Stimulated activated CD4-positive, alpha-beta T cell treated with anti-CD3 and anti-CD28 coated beads, Interleukin-1b, Interleukin-23, amount 100 ng/mL, for 24 hours (primary cell): ENCODE data around the gene CLDN9.

ENCODE experiments used
- DNase-seq, 4 experiments: peaks; one replicate each; pipeline ENCODE4 v3.0.0-alpha.2; 2020; ENCODE audit warnings: low read depth in 4 of 4, low spot score in 1 of 4

Gene CLDN9, protein sequence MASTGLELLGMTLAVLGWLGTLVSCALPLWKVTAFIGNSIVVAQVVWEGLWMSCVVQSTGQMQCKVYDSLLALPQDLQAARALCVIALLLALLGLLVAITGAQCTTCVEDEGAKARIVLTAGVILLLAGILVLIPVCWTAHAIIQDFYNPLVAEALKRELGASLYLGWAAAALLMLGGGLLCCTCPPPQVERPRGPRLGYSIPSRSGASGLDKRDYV

GRCh38 chr16:3012828-3013420 is at the start of gene CLDN9:
Gene CLDN9, plus strand, starts transcription at chr16:3012923. Its CDS starts 440 bp downstream, at chr16:3013363.
- DNase-seq: no peak

DNA sequence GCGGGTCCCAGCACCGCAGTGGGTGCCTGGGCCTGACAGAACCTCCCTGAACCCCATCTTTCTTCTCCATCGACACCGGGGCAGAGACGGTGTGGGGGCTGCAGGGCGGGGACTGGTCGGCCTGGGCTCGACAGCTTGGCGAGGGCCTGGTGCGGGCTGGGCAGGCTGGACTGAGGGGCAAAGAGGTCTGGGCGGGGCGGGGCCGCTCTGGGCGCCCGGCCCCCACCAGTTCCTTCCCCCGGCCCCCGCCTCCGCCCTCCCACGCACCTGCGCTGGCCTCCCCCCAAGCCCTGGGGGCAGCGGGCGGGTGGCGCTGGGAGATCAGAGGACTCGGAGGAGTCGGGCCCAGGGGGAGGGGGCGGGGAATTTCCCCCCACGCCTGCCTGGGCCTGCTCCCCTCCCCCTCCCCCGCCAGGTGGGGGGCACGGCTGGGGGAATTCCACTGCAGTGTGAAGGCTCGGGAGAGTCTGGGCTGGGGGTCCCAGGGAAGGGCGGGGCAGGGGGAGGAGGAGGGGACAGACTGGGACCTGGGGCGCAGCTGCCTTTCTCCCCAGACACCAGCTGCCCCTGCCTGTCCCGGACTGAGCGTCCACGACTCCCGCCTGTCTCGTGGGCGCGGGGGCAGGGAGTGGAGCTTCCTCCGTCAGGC is 49.5 kb upstream of the CLDN9 start:
- no peak for DNase-seq

DNA sequence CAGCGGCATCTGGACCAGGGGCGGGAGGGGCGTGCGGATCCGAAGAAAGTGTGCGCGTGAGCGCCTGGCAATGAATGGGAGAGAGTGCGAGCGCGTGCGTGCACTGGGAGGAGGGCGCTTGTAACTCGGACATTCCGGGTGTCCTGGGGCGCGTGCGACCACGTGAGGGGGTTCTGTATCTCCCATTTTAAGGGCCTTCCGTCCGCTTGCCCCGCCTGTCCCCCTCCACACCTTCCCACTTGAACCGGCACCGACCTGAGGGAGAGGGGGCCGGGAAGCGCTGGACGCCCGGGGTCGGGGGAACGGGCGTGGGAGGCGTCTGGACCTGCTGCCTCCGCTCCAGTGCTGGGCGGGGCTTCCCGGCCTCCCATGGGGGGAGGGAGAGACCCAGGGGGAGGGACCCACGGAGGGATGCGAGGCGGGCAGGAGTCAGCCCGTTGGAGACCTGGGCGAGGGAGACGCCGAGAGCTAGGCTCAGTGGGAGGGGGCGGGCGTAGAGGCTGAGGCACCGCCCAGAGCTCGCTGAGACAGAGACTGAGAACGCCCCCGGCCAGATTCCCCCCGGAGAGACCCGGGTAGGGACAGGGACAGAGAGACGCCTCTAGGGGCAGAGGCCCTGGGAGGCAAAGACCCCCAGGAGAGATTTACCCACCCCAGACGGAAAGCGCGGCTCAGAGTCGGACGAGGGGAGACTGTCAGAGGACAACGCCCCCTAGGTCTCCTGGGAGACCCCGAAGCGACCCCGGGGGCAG is 48.8 kb upstream of the CLDN9 start, which contains the start of gene KREMEN2:
Gene KREMEN2, plus strand, starts transcription at position 553 of the 752 bp plus-strand sequence. CDS start 246 bp downstream, outside the sequence.
- no peak for DNase-seq

- DNase-seq: peak in 1 of 4 experiments; percentile 59
Measured at GRCh38 chr16:2964475-2965336, 48.0 kb upstream of the CLDN9 start.

DNA sequence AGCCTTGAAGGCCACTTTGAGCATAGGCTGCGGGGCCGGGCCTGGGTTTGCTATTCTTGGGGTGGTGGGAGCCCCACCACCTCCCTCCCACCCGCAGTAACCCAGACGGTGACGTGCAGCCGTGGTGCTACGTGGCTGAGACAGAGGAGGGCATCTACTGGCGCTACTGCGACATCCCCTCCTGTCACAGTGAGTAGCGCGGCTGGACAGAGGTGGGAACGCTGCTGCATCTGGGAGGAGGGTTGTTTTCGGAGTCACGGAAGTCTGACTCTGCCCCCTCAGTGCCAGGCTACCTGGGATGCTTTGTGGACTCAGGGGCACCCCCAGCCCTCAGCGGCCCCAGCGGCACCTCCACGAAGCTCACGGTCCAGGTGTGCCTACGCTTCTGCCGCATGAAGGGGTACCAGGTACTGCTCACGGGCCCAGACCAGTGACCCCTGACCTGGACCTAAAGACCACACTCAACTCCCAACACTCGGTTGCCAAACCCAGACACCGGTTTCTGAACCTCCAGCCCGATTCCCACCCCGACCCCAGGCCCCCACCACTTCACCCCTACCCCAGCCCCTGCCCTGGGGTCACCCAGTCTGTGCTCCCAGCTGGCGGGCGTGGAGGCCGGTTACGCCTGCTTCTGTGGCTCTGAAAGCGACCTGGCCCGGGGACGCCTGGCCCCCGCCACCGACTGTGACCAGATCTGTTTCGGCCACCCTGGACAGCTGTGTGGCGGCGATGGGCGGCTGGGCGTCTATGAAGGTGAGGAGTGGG is 46.5 kb upstream of the CLDN9 start:
- no peak for DNase-seq

- DNase-seq: no peak
Measured at GRCh38 chr16:2966808-2967191, 45.9 kb upstream of the CLDN9 start.

DNA sequence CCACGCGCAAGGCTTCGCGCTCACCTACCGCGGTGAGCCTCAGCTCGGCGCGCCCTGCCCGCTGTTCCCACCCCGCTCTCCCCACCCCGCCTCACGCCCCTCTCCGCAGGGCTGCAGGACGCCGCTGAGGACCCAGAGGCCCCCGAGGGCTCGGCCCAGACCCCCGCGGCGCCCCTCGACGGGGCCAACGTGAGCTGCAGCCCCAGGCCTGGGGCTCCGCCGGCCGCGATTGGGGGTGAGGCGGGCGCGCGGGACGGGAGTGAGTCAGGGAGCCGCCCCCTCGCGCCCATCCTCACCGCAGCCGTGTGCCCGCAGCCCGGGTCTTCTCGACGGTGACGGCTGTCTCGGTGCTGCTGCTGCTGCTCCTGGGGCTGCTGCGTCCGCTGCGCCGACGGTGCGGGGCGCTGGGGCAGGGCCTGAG is 45.5 kb upstream of the CLDN9 start:
- DNase-seq: no peak

GRCh38 chr16:2967721-2968161 is 45.0 kb upstream of the CLDN9 start:
- DNase-seq: no peak

DNA sequence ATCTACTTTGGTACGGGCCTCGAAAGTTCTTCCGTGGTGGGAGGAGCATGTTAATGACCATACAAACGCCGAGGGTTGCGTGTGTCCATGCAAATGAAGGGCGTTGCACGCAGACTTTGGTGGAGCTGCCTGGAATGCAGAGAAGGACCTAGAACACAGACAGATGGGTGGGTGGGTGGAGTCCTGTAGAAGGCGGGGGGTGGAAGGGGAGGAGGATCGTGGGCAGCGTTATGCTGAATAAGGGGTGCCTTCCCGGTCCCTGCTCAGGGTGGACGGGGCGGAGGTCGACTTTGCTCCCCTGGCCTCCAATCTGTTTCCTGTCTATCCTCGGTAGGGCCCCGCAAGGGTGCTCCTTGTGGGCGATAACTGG is 44.4 kb upstream of the CLDN9 start:
- DNase-seq: no peak

- peak; percentile 54 to 83 (median 70) for DNase-seq
Measured at GRCh38 chr16:2968738-2969544, 43.8 kb upstream of the CLDN9 start, which contains the start of gene PAQR4. Gene PAQR4, plus strand, starts transcription at chr16:2969348. Its CDS starts 327 bp downstream, at chr16:2969675.

- peak in 3 of 4 experiments; percentile 36 to 81 (median 51) for DNase-seq
Measured at GRCh38 chr16:2969545-2970521, 42.9 kb upstream of the CLDN9 start.

DNA sequence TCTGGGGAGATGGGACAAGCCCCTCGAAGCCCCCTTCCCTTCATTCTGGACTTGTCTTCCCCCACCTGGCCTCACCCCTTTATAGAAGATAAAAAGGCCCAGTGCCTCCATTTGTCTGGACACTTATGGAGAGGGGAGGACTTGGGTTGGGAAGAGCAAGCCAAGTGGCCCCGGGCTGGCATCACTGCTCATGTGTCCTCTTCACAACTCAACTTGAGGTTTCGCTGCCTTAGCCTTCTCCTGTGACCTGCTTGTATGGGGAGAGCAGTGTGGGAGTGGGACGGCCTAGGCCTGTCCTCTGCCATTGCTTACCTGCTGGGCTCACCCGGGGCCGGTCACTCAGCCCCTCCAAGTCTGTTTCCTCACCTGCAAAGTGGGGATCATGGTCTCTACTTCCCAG is 42.2 kb upstream of the CLDN9 start:
- no peak for DNase-seq

DNA sequence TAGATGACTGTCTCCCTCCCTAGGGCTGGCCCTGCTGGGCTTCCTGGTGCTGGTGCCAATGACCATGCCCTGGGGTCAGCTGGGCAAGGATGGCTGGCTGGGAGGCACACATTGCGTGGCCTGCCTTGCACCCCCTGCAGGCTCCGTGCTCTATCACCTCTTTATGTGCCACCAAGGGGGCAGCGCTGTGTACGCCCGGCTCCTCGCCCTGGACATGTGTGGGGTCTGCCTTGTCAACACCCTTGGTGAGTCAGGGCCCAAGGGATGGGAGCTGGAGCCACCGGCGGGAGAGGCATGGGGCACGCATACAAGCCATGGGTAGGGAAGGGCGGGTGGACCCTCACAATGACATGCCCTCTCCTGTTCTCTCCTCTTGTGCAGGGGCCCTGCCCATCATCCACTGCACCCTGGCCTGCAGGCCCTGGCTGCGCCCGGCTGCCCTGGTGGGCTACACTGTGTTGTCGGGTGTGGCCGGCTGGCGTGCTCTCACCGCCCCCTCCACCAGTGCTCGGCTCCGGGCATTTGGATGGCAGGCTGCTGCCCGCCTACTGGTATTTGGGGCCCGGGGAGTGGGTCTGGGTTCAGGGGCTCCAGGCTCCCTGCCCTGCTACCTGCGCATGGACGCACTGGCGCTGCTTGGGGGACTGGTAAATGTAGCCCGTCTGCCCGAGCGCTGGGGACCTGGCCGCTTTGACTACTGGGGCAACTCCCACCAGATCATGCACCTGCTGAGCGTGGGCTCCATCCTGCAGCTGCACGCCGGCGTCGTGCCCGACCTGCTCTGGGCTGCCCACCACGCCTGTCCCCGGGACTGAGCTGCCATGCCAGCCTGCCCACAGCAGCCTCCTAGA is 41.4 kb upstream of the CLDN9 start:
- DNase-seq: no peak

GRCh38 chr16:2971985-2972784 is 40.5 kb upstream of the CLDN9 start:
- DNase-seq: no peak

GRCh38 chr16:2973093-2973492 is 39.6 kb upstream of the CLDN9 start:
- DNase-seq: no peak
